CD4-positive, CD25-positive, alpha-beta regulatory T cell (primary cell): Measurements from ENCODE around the gene MALAT1. TPM values are rescaled to one million over a fixed set of nuclear protein-coding genes. Genes with fewer than 3 reads are reported as not detected.
"Not testable (repeated sequence)": the region's sequence is repeated elsewhere in the genome, so short reads cannot be mapped to it uniquely, and the experiment has no call there.

ENCODE experiments used
- ATAC-seq, 2 donors: fragments of 150-1000 bp; cut with Tn5 transposase; one replicate each; pipeline ENCODE4 v1.10.0; 2021; ENCODE audit warnings: low read depth in 2 of 2, moderate number of reproducible peaks in 2 of 2, moderate library complexity in 1 of 2
- DNase-seq, 3 donors: peaks; one replicate each; pipeline versions ENCODE4 v3.0.0 to v3.0.0-alpha.2; 2012 to 2022; ENCODE audit warnings: mixed read lengths in 1 of 3
- H3K27ac ChIP-seq: one replicate; pipeline ENCODE4 v1.7.0; 2013; ENCODE audit warnings: mild to moderate bottlenecking, low read length; ENCODE audit not compliant: insufficient read depth, poor library complexity, severe bottlenecking
- H3K27me3 ChIP-seq: one replicate; pipeline ENCODE4 v1.7.0; 2013; ENCODE audit warnings: low read length; ENCODE audit not compliant: control insufficient read depth, insufficient read depth
- H3K36me3 ChIP-seq: one replicate; pipeline ENCODE4 v1.7.0; 2013; ENCODE audit warnings: mild to moderate bottlenecking, low read length, moderate library complexity; ENCODE audit not compliant: control insufficient read depth, insufficient read depth
- H3K4me1 ChIP-seq: 2 replicates; pipeline ENCODE4 v1.7.0; 2013; ENCODE audit warnings: mild to moderate bottlenecking, low read length; ENCODE audit not compliant: insufficient read depth, control insufficient read depth, poor library complexity, severe bottlenecking
- H3K4me3 ChIP-seq: one replicate; pipeline ENCODE4 v1.7.0; 2013; ENCODE audit warnings: low read depth, mild to moderate bottlenecking, low read length, moderate library complexity
- H3K9me3 ChIP-seq, 2 experiments: 1 replicate in 1 of 2; 2 replicates in 1 of 2; pipeline ENCODE4 v1.7.0; 2013; ENCODE audit warnings: low read length in 2 of 2, mild to moderate bottlenecking in 1 of 2, moderate library complexity in 1 of 2; ENCODE audit not compliant: control insufficient read depth in 2 of 2
- H3K27ac Mint-ChIP-seq, 3 donors: one replicate each; pipeline ENCODE4 v1.8.0; 2020 to 2022; ENCODE audit warnings: mild to moderate bottlenecking in 3 of 3, mixed read lengths in 3 of 3, moderate library complexity in 2 of 3
- H3K27me3 Mint-ChIP-seq: one replicate; pipeline ENCODE4 v1.8.0; 2022; ENCODE audit warnings: mild to moderate bottlenecking, mixed read lengths
- H3K36me3 Mint-ChIP-seq: one replicate; pipeline ENCODE4 v1.8.0; 2020; ENCODE audit warnings: mixed read lengths
- H3K4me1 Mint-ChIP-seq, 4 donors: one replicate each; pipeline ENCODE4 v1.8.0; 2020 to 2022; ENCODE audit warnings: mixed read lengths in 4 of 4, mild to moderate bottlenecking in 1 of 4
- H3K4me3 Mint-ChIP-seq, 4 donors: one replicate each; pipeline ENCODE4 v1.8.0; 2020 to 2022; ENCODE audit warnings: mild to moderate bottlenecking in 4 of 4, mixed read lengths in 4 of 4, moderate library complexity in 3 of 4
- H3K9me3 Mint-ChIP-seq, 7 donors: one replicate each; pipeline ENCODE4 v1.8.0; 2020 to 2022; ENCODE audit warnings: mixed read lengths in 7 of 7, mild to moderate bottlenecking in 3 of 7, moderate library complexity in 2 of 7
- polyA plus RNA-seq, 4 donors: library from polyadenylated mRNA; unstranded; fragments of 300-500 nt; fragmentation: Illumina TruSeq; gene quantifications; one replicate each; pipeline ENCODE4 v1.2.3, GENCODE V29; 2021
- total RNA-seq: library from RNA; stranded (reverse); gene quantifications from one replicate; pipeline ENCODE4 v1.2.3, GENCODE V29; 2022

The MALAT1 gene
- 36,047 TPM for total RNA-seq
- polyA plus RNA-seq, result 1,000 to 10,000 TPM; 2,329 to 3,603 (median 2,794) TPM

DNA sequence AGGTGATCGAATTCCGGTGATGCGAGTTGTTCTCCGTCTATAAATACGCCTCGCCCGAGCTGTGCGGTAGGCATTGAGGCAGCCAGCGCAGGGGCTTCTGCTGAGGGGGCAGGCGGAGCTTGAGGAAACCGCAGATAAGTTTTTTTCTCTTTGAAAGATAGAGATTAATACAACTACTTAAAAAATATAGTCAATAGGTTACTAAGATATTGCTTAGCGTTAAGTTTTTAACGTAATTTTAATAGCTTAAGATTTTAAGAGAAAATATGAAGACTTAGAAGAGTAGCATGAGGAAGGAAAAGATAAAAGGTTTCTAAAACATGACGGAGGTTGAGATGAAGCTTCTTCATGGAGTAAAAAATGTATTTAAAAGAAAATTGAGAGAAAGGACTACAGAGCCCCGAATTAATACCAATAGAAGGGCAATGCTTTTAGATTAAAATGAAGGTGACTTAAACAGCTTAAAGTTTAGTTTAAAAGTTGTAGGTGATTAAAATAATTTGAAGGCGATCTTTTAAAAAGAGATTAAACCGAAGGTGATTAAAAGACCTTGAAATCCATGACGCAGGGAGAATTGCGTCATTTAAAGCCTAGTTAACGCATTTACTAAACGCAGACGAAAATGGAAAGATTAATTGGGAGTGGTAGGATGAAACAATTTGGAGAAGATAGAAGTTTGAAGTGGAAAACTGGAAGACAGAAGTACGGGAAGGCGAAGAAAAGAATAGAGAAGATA lies at the start of gene MALAT1:
Gene MALAT1, plus strand, starts transcription at position 69 of the 736 bp plus-strand sequence.
- Histone ChIP-seq H3K36me3 (peaks cover 41% of the 10 kb centered on the region), H3K27me3 (no peaks in the 10 kb centered on the region), H3K27ac (peak within 1 kb of the TSS; percentile 98), H3K4me1 (peaks cover 43% of the 10 kb centered on the region), H3K9me3 (no peaks in the 10 kb centered on the region), H3K4me3 (peak within 1 kb of the TSS; percentile 100)
- ATAC-seq (peak; percentile 8 to 9), DNase-seq (peak; percentile 90 to 97 (median 95))
- peaks cover 0 to 9% (median 0%) of the 10 kb centered on the region in 7 donors for H3K9me3 Mint-ChIP-seq
- H3K27me3 Mint-ChIP-seq, result peaks cover 8% of the 10 kb centered on the region
- no peak within 1 kb of the TSS for H3K4me3 Mint-ChIP-seq
- H3K36me3 Mint-ChIP-seq, result peaks cover 8% of the 10 kb centered on the region
- H3K27ac Mint-ChIP-seq, result no peak within 1 kb of the TSS
- peaks cover 6 to 24% (median 18%) of the 10 kb centered on the region in 4 donors for H3K4me1 Mint-ChIP-seq

DNA sequence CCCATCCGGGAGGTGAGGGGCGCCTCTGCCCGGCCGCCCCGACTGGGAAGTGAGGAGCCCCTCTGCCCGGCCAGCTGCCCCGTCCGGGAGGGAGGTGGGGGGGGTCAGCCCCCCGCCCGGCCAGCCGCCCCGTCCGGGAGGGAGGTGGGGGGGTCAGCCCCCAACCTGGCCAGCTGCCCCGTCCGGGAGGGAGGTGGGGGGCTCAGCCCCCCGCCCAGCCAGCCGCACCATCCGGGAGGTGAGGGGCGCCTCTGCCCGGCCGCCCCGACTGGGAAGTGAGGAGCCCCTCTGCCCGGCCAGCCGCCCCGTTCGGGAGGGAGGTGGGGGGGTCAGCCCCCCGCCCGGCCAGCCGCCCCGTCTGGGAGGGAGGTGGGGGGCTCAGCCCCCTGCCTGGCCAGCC lies 47.5 kb upstream of the MALAT1 start:
- peaks cover 12% of the 10 kb centered on the region for H3K4me1 ChIP-seq
- not testable (repeated sequence) for ATAC-seq, H3K27me3 ChIP-seq, H3K27ac Mint-ChIP-seq, H3K36me3 Mint-ChIP-seq, DNase-seq, H3K36me3 ChIP-seq, H3K4me3 ChIP-seq, H3K9me3 Mint-ChIP-seq, H3K9me3 ChIP-seq, H3K27me3 Mint-ChIP-seq, H3K4me3 Mint-ChIP-seq, H3K27ac ChIP-seq
- peaks cover 0 to 28% (median 16%) of the 10 kb centered on the region in 4 donors for H3K4me1 Mint-ChIP-seq

DNA sequence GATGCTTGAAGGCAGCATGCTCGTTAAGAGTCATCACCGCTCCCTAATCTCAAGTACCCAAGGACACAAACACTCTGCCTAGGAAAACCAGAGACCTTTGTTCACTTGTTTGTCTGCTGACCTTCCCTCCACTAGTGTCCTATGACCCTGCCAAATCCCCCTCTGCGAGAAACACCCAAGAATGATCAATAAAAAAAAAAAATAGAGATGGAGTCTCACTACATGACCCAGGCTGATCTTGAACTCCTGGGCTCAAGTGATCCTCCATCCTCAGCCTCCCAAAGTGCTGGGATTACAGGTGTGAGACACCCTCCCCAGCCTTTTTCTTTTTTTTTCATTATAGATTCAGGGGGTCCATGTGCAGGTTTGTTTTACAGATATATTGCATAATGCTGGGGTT lies 46.6 kb upstream of the MALAT1 start:
- not testable (repeated sequence) for ATAC-seq, H3K36me3 Mint-ChIP-seq, H3K9me3 Mint-ChIP-seq, H3K36me3 ChIP-seq, H3K27ac Mint-ChIP-seq, H3K27me3 ChIP-seq, H3K27ac ChIP-seq, DNase-seq, H3K9me3 ChIP-seq, H3K4me3 ChIP-seq, H3K27me3 Mint-ChIP-seq
- H3K4me1 Mint-ChIP-seq, result peaks cover 0 to 28% (median 18%) of the 10 kb centered on the region in 4 donors
- H3K4me3 Mint-ChIP-seq, result peak overlapping the region in 2 of 4 donors; percentile 27 to 35
- peaks cover 12% of the 10 kb centered on the region for H3K4me1 ChIP-seq

DNA sequence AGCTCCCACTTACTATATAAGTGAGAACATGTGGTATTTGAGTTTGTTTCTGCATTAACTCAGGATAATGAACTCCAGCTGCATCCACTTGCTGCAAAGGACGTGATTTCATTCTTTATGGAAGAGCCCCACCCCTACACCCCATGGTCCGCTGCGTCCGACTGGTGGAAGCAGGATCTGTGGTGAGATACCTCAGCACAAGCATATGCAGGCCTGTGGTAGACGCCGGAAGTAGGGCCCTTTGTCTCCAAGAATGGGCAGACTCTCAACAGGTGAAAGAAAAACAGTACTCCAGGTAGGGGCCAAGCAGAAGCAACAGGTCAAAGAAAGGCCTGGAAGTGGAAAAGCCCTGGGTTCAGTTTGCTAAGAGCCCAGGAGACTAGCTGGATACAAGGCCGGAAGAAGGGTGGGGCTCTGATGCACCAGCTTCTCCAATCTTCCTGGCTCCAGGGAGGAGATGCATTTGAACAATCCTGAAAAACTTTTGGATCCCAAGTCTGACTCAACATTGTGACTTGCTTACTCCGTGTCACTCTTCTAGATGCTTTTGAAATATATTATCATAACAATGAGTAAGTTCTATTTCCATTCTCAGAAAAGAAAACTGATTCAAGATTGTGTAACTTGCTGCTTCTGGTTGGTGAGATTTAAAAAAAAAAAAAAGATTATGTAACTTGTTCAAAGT lies 45.9 kb upstream of the MALAT1 start:
- H3K4me1 ChIP-seq, result peaks cover 12% of the 10 kb centered on the region
- Mint-ChIP-seq H3K36me3 (no peaks in the 10 kb centered on the region), H3K9me3 (peaks cover 0 to 1% (median 0%) of the 10 kb centered on the region in 7 donors), H3K4me1 (peaks cover 0 to 28% (median 18%) of the 10 kb centered on the region in 4 donors), H3K27ac (peak overlapping the region in 2 of 3 donors; percentile 10 to 74), H3K4me3 (peak overlapping the region in 3 of 4 donors; percentile 35 to 43 (median 39)), H3K27me3 (no peaks in the 10 kb centered on the region)
- no peaks in the 10 kb centered on the region for H3K9me3 ChIP-seq
- ATAC-seq (no peak), DNase-seq (no peak)
- H3K27me3 ChIP-seq, result no peaks in the 10 kb centered on the region
- no peak overlapping the region for H3K27ac ChIP-seq
- H3K36me3 ChIP-seq, result no peaks in the 10 kb centered on the region
- no peak overlapping the region for H3K4me3 ChIP-seq

DNA sequence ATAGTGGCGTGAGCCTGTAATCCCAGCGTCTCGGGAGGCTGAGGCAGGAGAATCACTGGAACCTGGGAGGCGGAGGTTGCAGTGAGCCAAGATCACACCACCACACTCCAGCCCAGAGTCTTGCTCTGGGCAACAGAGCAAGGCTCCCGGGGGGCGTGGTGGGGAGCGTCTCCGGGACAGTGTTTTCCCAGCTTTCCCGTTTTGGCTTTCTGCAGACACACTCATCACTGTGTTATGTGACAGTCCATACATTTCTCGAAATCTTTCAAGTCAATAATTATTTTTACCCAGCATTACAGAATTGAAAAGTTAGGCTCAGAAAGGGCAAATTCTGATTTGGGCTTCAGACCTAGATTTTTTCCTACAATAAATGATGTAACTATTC lies 44.5 kb upstream of the MALAT1 start:
- ATAC-seq, result no peak
- H3K27me3 Mint-ChIP-seq, result no peaks in the 10 kb centered on the region
- H3K4me3 Mint-ChIP-seq, result peak overlapping the region; percentile 70 to 96 (median 89)
- DNase-seq, result no peak
- peaks cover 0 to 28% (median 18%) of the 10 kb centered on the region in 4 donors for H3K4me1 Mint-ChIP-seq
- peak overlapping the region in 2 of 3 donors; percentile 76 to 77 for H3K27ac Mint-ChIP-seq
- Histone ChIP-seq H3K9me3 (no peaks in the 10 kb centered on the region), H3K27ac (no peak overlapping the region), H3K4me3 (peak overlapping the region; percentile 77), H3K27me3 (no peaks in the 10 kb centered on the region), H3K4me1 (peaks cover 12% of the 10 kb centered on the region), H3K36me3 (no peaks in the 10 kb centered on the region)
- no peaks in the 10 kb centered on the region for H3K36me3 Mint-ChIP-seq
- peaks cover 0 to 1% (median 0%) of the 10 kb centered on the region in 7 donors for H3K9me3 Mint-ChIP-seq

DNA sequence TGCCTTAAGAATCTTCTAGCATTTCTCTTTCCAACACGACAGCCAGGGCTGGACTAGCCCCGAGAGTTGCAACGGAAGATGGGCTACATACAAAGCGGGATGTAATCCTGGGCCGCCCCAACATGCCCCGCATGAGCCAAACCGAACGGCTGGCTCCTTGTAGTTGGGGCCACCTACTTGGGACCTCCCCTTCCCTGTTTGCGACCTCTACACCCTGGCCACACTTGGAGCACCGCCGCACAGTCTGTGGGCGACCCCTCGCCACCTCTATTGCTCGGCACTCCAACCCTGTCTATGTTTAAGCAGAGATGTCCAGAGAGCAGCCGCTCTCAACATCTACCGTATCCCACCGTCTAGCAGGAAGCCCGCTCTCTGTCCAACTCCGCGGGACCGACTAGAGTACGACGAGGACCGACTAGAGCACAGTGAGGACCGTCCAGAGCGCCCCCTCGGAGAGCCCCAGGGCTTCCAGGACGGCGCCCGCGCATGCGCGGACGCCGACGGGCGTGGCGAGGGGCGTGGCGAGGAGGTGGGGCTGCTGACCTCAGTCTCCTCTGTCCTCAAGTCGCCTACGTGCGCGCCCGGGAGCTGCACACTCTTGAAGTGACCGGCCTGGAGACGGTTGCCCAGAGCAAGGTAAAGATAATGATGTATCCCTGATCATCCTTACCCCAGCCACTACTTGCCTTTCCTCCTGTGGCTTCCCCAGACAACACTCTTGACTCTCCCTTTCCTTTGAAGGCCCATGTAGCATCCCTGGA lies 44.0 kb upstream of the MALAT1 start:
- peak overlapping the region; percentile 76 to 88 (median 77) for H3K27ac Mint-ChIP-seq
- peaks cover 0 to 1% (median 0%) of the 10 kb centered on the region in 7 donors for H3K9me3 Mint-ChIP-seq
- Histone ChIP-seq H3K4me1 (peaks cover 12% of the 10 kb centered on the region), H3K27ac (peak overlapping the region; percentile 72), H3K4me3 (peak overlapping the region; percentile 77), H3K27me3 (no peaks in the 10 kb centered on the region), H3K36me3 (no peaks in the 10 kb centered on the region), H3K9me3 (no peaks in the 10 kb centered on the region)
- H3K36me3 Mint-ChIP-seq, result no peaks in the 10 kb centered on the region
- H3K27me3 Mint-ChIP-seq, result no peaks in the 10 kb centered on the region
- H3K4me1 Mint-ChIP-seq, result peaks cover 0 to 28% (median 19%) of the 10 kb centered on the region in 4 donors
- H3K4me3 Mint-ChIP-seq, result peak overlapping the region; percentile 70 to 96 (median 89)
- DNase-seq, result peak; percentile 60 to 81 (median 78)
- ATAC-seq, result peak; percentile 82 to 86

DNA sequence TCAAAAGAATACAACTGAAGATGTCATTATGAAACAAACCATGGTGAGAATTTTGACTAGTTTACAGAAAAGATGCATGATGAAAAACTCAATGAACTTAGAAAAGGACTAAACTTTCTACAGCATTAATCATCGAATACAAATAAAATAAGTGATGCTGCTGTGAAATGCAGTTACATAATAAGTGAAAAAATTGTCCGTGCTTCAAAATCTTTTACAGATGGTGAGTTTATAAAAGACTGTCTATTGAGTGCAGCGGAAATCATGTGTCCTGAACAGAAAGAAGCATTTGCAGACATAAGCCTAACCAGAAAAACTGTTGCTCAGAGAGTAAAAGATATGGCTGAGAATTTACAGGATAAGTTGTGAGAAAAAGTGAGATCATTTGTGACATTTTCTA lies 42.4 kb upstream of the MALAT1 start:
- peak overlapping the region; percentile 14 to 78 (median 62) for H3K4me3 Mint-ChIP-seq
- Histone ChIP-seq H3K27me3 (no peaks in the 10 kb centered on the region), H3K36me3 (no peaks in the 10 kb centered on the region), H3K4me3 (no peak overlapping the region), H3K27ac (no peak overlapping the region), H3K4me1 (peaks cover 12% of the 10 kb centered on the region), H3K9me3 (no peaks in the 10 kb centered on the region)
- no peaks in the 10 kb centered on the region for H3K9me3 Mint-ChIP-seq
- peak overlapping the region in 1 of 3 donors; percentile 16 for H3K27ac Mint-ChIP-seq
- H3K36me3 Mint-ChIP-seq, result no peaks in the 10 kb centered on the region
- ATAC-seq (no peak), DNase-seq (no peak)
- H3K4me1 Mint-ChIP-seq, result peaks cover 0 to 28% (median 19%) of the 10 kb centered on the region in 4 donors
- H3K27me3 Mint-ChIP-seq, result no peaks in the 10 kb centered on the region
